ENCODE measurements around the gene SEMA6B. TPM values are rescaled to one million over a fixed set of nuclear protein-coding genes. Genes with fewer than 3 reads are reported as not detected.

The SEMA6B gene
- total and polyA plus RNA-seq, 2 experiments from 2014 or later = 0.50 to 3.2 TPM

DNA sequence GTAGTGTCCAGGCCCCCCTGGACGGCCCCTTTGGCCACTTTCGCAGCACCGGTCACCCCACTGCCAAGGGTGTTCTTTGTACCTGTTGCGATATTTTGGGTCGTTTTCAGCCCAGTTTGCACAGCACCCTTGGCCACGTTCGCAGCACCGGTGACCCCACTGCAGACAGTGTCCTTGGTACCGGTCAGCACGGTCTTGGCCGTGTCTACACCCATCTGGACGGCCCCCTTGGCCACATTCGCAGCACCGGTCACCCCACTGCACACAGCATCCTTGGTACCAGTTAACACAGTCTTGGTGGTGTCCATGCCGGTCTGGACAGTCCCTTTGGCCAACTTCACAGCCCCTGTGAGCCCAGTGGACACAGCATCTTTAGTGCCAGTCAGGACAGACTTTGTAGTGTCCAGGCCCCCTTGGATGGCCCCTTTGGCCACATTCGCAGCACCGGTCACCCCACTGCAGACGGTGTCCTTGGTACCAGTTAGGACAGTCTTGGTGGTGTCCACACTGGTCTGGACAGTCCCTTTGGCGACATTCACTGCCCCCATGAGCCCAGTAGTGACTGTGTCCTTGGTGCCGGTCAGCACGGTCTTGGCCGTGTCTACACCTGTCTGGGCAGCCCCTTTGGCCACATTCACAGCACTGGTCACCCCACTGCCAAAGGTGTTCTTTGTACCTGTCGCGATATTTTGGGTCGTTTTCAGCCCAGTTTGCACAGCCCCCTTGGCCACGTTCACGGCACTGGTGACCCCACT, 48.0 kb downstream of the SEMA6B start:
- H3K4me2 ChIP-seq = no peak overlapping the region
- H3K27me3 ChIP-seq = no peaks in the 10 kb centered on the region
- no peak overlapping the region for H2AFZ ChIP-seq
- no peaks in the 10 kb centered on the region for H3K36me3 ChIP-seq (replicated peaks; ENCODE audit: insufficient read depth, low read depth)
- H3K9me2 ChIP-seq (replicated peaks; ENCODE audit: insufficient read depth) = no peaks in the 10 kb centered on the region
- H4K20me1 ChIP-seq (ENCODE audit: insufficient read depth, poor library complexity, severe bottlenecking) = no peaks in the 10 kb centered on the region
- WGBS (ENCODE audit: low lambda C conversion rate, missing lambda C conversion rate) = 89% methylated on average over 27 of the region's 27 CpGs
- no peak for DNase-seq (ENCODE audit: low spot score)
- H3K79me2 ChIP-seq = no peaks in the 10 kb centered on the region
- no peak for TF ChIP-seq EZH2phosphoT487 (IDR thresholded peaks at IDR 0.05; ENCODE audit: low read depth, severe bottlenecking, unreplicated experiment)
- TF ChIP-seq EZH2 (IDR thresholded peaks at IDR 0.05; ENCODE audit: borderline replicate concordance) = no peak
- H3K27ac ChIP-seq = no peak overlapping the region
- H3K4me1 ChIP-seq (ENCODE audit: insufficient read depth) = no peaks in the 10 kb centered on the region
- H3K4me3 ChIP-seq = no peak overlapping the region
- no peaks in the 10 kb centered on the region for H3K9me3 ChIP-seq (ENCODE audit: low read depth)

DNA sequence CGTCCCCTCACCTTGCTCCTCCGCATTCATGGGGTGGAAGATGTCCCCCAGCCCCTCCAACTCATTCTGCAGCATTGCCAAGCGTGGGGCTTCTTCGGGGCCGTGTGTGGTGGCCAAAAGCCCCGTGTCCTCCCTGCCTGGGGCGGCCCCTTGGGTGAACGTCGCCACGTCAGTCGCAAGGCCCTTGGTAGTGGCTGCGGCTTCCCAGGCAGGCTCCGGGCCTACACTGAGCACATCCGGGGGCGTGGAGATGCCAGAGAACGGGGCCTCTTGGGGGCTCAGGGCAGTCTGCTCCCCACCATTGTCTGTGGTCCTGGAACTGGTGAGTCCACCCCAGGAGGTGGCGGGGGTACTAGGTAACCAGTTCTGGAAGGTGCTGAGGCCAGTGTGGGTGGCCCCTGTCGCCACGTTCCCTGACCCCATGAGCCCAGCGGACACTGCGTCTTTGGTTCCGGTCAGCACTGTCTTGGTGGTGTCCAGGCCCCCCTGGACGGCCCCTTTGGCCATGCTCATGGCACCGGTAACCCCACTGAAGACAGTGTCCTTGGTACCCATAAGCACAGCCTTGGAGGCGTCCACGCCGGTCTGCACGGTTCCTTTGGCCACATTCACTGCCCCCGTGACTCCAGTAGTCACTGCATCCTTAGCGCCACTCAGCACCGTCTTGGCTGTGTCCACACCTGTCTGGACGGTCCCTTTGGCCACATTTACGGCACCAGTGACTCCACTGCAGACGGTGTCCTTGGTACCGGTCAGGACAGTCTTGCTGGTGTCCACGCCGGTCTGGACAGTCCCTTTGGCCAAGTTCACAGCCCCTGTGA, 48.8 kb downstream of the SEMA6B start:
- WGBS (ENCODE audit: low lambda C conversion rate, missing lambda C conversion rate) = 93% methylated on average over 36 of the region's 37 CpGs
- no peak overlapping the region for H2AFZ ChIP-seq
- H3K9me2 ChIP-seq (replicated peaks; ENCODE audit: insufficient read depth) = no peaks in the 10 kb centered on the region

DNA sequence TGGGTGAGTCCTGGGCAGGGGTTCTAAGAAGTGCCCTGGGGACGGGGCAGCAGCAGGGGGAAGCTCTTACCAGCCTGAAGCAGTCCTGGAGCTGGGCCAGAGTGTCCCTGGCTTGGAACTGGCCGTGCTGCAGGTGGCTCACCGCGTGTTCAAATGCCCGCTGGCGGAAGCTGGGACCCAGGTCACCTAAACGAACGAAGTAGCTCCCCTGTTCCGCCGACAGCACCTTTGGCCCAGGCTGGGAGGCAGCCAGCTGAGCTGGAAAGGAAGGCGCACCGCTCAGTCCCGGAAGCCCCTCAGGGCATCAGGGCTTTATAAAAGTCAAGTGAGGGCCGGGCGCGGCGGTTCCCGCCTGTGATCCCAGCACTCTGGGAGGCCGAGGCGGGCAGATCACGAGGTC, 50.8 kb downstream of the SEMA6B start:
- Histone ChIP-seq H3K9me3 (ENCODE audit: low read depth) (no peaks in the 10 kb centered on the region), H3K9me2 (replicated peaks; ENCODE audit: insufficient read depth) (no peaks in the 10 kb centered on the region), H3K4me1 (ENCODE audit: insufficient read depth) (no peaks in the 10 kb centered on the region), H3K4me2 (no peak overlapping the region), H3K27ac (no peak overlapping the region), H3K27me3 (no peaks in the 10 kb centered on the region), H3K79me2 (no peaks in the 10 kb centered on the region), H3K36me3 (replicated peaks; ENCODE audit: insufficient read depth, low read depth) (no peaks in the 10 kb centered on the region), H2AFZ (no peak overlapping the region), H4K20me1 (ENCODE audit: insufficient read depth, poor library complexity, severe bottlenecking) (no peaks in the 10 kb centered on the region), H3K4me3 (no peak overlapping the region)
- DNase-seq (ENCODE audit: low spot score) = no peak
- WGBS (ENCODE audit: low lambda C conversion rate, missing lambda C conversion rate) = 96% methylated on average over 20 of the region's 21 CpGs
- TF ChIP-seq, protein P1, sequence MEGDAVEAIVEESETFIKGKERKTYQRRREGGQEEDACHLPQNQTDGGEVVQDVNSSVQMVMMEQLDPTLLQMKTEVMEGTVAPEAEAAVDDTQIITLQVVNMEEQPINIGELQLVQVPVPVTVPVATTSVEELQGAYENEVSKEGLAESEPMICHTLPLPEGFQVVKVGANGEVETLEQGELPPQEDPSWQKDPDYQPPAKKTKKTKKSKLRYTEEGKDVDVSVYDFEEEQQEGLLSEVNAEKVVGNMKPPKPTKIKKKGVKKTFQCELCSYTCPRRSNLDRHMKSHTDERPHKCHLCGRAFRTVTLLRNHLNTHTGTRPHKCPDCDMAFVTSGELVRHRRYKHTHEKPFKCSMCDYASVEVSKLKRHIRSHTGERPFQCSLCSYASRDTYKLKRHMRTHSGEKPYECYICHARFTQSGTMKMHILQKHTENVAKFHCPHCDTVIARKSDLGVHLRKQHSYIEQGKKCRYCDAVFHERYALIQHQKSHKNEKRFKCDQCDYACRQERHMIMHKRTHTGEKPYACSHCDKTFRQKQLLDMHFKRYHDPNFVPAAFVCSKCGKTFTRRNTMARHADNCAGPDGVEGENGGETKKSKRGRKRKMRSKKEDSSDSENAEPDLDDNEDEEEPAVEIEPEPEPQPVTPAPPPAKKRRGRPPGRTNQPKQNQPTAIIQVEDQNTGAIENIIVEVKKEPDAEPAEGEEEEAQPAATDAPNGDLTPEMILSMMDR (IDR thresholded peaks at IDR 0.05; ENCODE audit: poor library complexity) = no peak
- no peak for TF ChIP-seq EZH2phosphoT487 (IDR thresholded peaks at IDR 0.05; ENCODE audit: low read depth, severe bottlenecking, unreplicated experiment)
- TF ChIP-seq EZH2 (IDR thresholded peaks at IDR 0.05; ENCODE audit: borderline replicate concordance) = no peak

More for the DNA sequence above, 48.8 kb downstream of the SEMA6B start:
- Histone ChIP-seq H3K27ac (no peak overlapping the region), H3K79me2 (no peaks in the 10 kb centered on the region), H3K4me3 (no peak overlapping the region), H4K20me1 (ENCODE audit: insufficient read depth, poor library complexity, severe bottlenecking) (no peaks in the 10 kb centered on the region), H3K27me3 (no peaks in the 10 kb centered on the region), H3K9me3 (ENCODE audit: low read depth) (no peaks in the 10 kb centered on the region), H3K4me1 (ENCODE audit: insufficient read depth) (no peaks in the 10 kb centered on the region), H3K36me3 (replicated peaks; ENCODE audit: insufficient read depth, low read depth) (no peaks in the 10 kb centered on the region), H3K4me2 (no peak overlapping the region)
- DNase-seq (ENCODE audit: low spot score) = no peak
- TF ChIP-seq EZH2 (IDR thresholded peaks at IDR 0.05; ENCODE audit: borderline replicate concordance) = no peak
- no peak for TF ChIP-seq EZH2phosphoT487 (IDR thresholded peaks at IDR 0.05; ENCODE audit: low read depth, severe bottlenecking, unreplicated experiment)
- TF ChIP-seq, protein P1 (IDR thresholded peaks at IDR 0.05; ENCODE audit: poor library complexity) = no peak

DNA sequence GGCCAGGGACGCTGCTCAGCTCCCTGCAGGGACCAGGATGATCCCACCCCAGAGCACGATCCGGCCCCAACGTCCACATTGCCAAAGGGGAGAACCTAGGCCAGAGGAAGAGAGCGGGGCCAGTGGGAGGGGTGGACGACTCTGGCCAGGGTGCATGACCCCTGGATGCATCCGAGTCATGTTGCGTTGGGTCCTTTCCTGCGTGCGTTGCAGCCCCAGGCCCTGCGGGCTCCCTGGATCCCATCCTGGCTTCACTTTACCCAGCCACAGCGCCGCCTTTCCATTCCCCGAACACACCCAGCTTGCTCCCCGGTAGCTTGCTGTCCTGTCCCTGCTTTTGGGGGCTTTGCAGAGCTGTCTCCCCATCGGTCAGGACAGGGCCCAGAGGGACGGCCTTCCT, 51.7 kb downstream of the SEMA6B start:
- TF ChIP-seq, protein P1 (IDR thresholded peaks at IDR 0.05; ENCODE audit: poor library complexity) = no peak
- no peak for TF ChIP-seq EZH2 (IDR thresholded peaks at IDR 0.05; ENCODE audit: borderline replicate concordance)
- TF ChIP-seq EZH2phosphoT487 (IDR thresholded peaks at IDR 0.05; ENCODE audit: low read depth, severe bottlenecking, unreplicated experiment) = no peak
- 92% methylated on average over 17 of the region's 17 CpGs for WGBS (ENCODE audit: low lambda C conversion rate, missing lambda C conversion rate)
- no peak overlapping the region for H3K4me3 ChIP-seq
- no peaks in the 10 kb centered on the region for H4K20me1 ChIP-seq (ENCODE audit: insufficient read depth, poor library complexity, severe bottlenecking)
- no peaks in the 10 kb centered on the region for H3K4me1 ChIP-seq (ENCODE audit: insufficient read depth)
- H3K9me2 ChIP-seq (replicated peaks; ENCODE audit: insufficient read depth) = no peaks in the 10 kb centered on the region
- H3K36me3 ChIP-seq (replicated peaks; ENCODE audit: insufficient read depth, low read depth) = no peaks in the 10 kb centered on the region
- H3K27me3 ChIP-seq = no peaks in the 10 kb centered on the region
- no peak overlapping the region for H3K4me2 ChIP-seq
- no peak for DNase-seq (ENCODE audit: low spot score)
- H3K27ac ChIP-seq = no peak overlapping the region
- no peaks in the 10 kb centered on the region for H3K9me3 ChIP-seq (ENCODE audit: low read depth)
- no peak overlapping the region for H2AFZ ChIP-seq
- H3K79me2 ChIP-seq = no peaks in the 10 kb centered on the region

Measured in hepatocyte (in vitro differentiated cells).